ENCODE data around the gene SHISA9. TPM values are rescaled to one million over a fixed set of nuclear protein-coding genes. Genes with fewer than 3 reads are reported as not detected.

SHISA9 gene
- total RNA-seq, 1 donor from 2014 or later, result not detected

DNA sequence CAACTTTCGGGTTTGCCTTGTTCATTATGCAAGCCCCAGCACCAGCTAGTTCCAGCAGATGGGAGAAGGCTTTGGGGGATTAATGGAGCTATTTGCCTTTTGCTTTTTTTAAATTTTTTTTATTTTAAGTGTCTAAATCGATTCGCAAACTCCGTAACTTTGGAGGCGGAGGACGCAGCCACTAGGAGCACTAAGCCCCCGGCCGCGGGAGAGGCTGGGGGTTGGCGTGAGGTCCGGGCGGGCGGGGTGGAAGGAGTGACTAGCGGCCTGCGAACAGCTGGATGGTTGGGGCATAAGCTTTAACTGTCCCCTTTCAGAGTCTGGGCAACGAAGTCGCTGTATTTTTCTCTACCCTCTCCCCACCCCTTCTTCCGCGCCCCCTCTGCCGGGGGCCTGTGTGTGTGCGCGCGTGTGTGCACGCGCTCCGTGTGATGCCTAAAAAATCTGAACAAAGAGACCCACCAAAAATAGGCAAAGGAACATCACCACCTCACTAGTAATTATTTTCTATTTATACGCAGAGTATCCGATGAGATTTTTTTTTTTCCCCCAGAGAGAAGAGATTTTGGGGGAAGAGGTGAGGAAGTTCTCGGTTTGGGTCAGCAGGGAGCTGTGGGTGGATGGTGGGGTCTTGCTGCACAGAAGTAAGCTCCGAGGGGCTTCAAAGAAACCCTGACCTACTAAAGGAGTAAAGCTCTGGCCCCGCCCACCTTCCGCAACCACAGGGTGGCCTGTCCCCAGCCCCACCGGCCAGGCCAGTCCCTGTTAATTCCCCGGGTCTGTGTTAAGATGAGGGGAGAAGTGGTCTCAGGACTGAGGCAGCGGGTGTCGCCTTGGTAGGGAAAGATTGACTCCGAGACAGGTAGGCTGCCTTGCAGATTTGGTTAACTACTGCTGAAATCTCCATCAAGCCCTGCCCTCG, 2.3 kb downstream of the SHISA9 start:
- Histone ChIP-seq H3K27me3 (ENCODE audit: low read depth) (peaks cover 75% of the 10 kb centered on the region), H3K36me3 (no peaks in the 10 kb centered on the region), H3K9me3 (no peaks in the 10 kb centered on the region), H3K27ac (no peak overlapping the region), H3K4me1 (no peaks in the 10 kb centered on the region), H3K4me3 (no peak overlapping the region)
- TF ChIP-seq, protein P1, sequence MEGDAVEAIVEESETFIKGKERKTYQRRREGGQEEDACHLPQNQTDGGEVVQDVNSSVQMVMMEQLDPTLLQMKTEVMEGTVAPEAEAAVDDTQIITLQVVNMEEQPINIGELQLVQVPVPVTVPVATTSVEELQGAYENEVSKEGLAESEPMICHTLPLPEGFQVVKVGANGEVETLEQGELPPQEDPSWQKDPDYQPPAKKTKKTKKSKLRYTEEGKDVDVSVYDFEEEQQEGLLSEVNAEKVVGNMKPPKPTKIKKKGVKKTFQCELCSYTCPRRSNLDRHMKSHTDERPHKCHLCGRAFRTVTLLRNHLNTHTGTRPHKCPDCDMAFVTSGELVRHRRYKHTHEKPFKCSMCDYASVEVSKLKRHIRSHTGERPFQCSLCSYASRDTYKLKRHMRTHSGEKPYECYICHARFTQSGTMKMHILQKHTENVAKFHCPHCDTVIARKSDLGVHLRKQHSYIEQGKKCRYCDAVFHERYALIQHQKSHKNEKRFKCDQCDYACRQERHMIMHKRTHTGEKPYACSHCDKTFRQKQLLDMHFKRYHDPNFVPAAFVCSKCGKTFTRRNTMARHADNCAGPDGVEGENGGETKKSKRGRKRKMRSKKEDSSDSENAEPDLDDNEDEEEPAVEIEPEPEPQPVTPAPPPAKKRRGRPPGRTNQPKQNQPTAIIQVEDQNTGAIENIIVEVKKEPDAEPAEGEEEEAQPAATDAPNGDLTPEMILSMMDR (IDR thresholded peaks at IDR 0.05), result no peak
- DNase-seq, result no peak
- intact Hi-C loops (cut with DNase I), result no loop called here
- ATAC-seq, result no peak

DNA sequence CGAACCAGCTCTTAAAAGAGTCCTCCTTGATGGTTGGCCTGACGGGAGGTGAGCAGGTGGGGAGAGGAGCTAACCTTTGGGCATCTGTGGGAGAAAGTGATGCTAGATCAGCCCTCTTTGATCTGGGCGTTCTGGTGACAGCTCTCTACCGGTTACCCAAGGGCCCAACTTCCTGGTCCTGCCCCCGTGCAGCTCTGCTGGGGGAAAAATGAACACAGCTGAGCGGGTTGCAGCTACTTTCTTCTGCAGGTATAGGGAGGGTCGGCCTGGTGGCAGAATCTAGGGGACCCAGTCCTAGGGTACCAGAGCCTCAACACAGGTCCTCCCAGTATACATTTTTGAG, 2.9 kb downstream of the SHISA9 start:
- H3K9me3 ChIP-seq, result no peaks in the 10 kb centered on the region
- no peak overlapping the region for H3K4me3 ChIP-seq
- intact Hi-C loops (cut with DNase I), result no loop called here
- DNase-seq (no peak), ATAC-seq (no peak)
- TF ChIP-seq, protein P1 (IDR thresholded peaks at IDR 0.05), result no peak
- H3K27me3 ChIP-seq (ENCODE audit: low read depth), result peaks cover 72% of the 10 kb centered on the region
- H3K4me1 ChIP-seq, result no peaks in the 10 kb centered on the region
- H3K27ac ChIP-seq, result no peak overlapping the region
- no peaks in the 10 kb centered on the region for H3K36me3 ChIP-seq

DNA sequence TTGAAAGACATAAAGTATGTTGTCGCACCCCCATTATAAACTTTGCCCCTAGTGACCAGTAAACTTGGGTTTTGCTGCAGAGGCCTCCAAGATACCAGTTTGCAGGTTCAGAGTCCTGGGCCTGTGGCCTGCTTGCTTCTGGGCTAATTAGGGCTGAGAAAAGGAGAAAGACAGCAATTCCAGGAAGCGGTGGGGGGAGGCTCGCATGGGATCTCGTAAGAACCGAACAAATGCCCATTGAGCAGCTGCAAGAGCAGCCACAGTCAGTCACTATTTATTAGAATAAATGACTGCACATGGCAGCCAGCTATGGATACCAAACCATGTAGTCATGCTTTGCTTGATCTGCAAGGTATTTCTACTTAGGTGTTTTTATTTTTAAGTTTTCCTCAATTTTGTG, 4.9 kb downstream of the SHISA9 start:
- H3K27me3 ChIP-seq (ENCODE audit: low read depth), result peaks cover 60% of the 10 kb centered on the region
- no peak overlapping the region for H3K4me3 ChIP-seq
- TF ChIP-seq, protein P1 (IDR thresholded peaks at IDR 0.05), result no peak
- no peaks in the 10 kb centered on the region for H3K36me3 ChIP-seq
- intact Hi-C loops (cut with DNase I), result no loop called here
- ATAC-seq (no peak), DNase-seq (no peak)
- H3K4me1 ChIP-seq, result no peaks in the 10 kb centered on the region
- H3K9me3 ChIP-seq, result no peaks in the 10 kb centered on the region
- H3K27ac ChIP-seq, result no peak overlapping the region

- no peaks in the 10 kb centered on the region for H3K4me1 ChIP-seq
- H3K4me3 ChIP-seq, result no peak overlapping the region
- no peak overlapping the region for H3K27ac ChIP-seq
- DNase-seq (no peak), ATAC-seq (no peak)
- peaks cover 58% of the 10 kb centered on the region for H3K27me3 ChIP-seq (ENCODE audit: low read depth)
- intact Hi-C loops (cut with DNase I), result no loop called here
- H3K9me3 ChIP-seq, result no peaks in the 10 kb centered on the region
- no peaks in the 10 kb centered on the region for H3K36me3 ChIP-seq
- TF ChIP-seq, protein P1 (IDR thresholded peaks at IDR 0.05), result no peak
Measured at GRCh38 chr16:12906765-12907516, 5.5 kb downstream of the SHISA9 start.

- intact Hi-C loops (cut with DNase I), result no loop called here
- H3K36me3 ChIP-seq, result no peaks in the 10 kb centered on the region
- H3K4me1 ChIP-seq, result no peaks in the 10 kb centered on the region
- TF ChIP-seq, protein P1 (IDR thresholded peaks at IDR 0.05), result no peak
- peaks cover 50% of the 10 kb centered on the region for H3K27me3 ChIP-seq (ENCODE audit: low read depth)
- H3K27ac ChIP-seq, result no peak overlapping the region
- DNase-seq (no peak), ATAC-seq (no peak)
- no peak overlapping the region for H3K4me3 ChIP-seq
- H3K9me3 ChIP-seq, result no peaks in the 10 kb centered on the region
Measured at GRCh38 chr16:12907670-12908233, 6.4 kb downstream of the SHISA9 start.
